WI38 (cell line): ENCODE results near the gene BMP4.
A peak's percentile ranks its signal among the peaks of the same experiment; 100 is the strongest.

ENCODE experiments used
- H3K4me3 ChIP-seq: 2 replicates; pipeline ENCODE4 v1.5.1; 2011; ENCODE audit warnings: low read depth, mild to moderate bottlenecking, control low read depth, low read length
- CTCF ChIP-seq: IDR thresholded peaks from 2 replicates; pipeline ENCODE4 v1.5.1; 2012; ENCODE audit warnings: low read depth, mild to moderate bottlenecking, control low read depth, low read length

The BMP4 gene

DNA sequence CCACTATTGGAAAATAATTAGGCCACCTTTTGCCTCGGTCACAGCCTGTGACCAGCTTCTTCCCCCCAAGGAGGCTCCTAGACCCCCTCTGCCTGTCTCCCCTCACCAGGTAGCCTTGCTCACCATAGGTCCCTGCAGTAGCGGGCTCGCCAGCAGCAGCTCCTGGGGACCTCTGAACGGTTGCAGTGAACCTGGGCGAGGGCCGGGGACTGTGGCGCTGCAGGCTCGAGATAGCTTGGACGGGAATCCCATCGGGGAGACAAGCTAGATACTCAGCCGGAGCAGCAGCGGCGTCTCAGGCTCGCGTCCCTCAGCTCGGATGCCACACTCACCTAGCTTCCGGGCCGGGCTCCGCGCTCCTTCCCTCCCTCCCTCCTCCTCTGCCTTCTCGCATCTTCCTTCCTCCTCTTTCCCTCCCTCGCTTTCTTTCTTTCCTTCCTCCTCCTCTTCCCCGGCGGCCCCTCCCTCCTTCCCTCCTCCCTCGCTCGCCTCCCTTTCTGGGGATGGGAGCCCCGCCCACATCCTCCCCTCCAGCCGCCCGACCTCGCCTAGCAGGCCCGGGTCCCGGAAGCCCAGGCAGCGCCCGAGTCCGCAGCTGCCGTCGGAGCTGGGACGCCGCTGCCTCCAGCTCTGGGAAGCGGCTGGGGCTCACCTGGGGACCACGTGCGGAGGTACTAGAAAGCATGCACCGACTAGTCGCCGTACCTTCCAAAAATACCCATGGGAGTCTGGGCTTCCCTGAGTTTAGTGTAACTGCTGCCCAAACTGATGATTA, at the start of gene BMP4:
Gene BMP4, minus strand, starts transcription at position 399 of the 775 bp plus-strand sequence. CDS start 4,603 bp downstream, outside the sequence.
- H3K4me3 ChIP-seq = peak within 1 kb of the TSS; percentile 80

GRCh38 chr14:54003064-54003463, 46.4 kb upstream of the BMP4 start:
- no peak for TF ChIP-seq CTCF
- no peak overlapping the region for H3K4me3 ChIP-seq

More for the DNA sequence above, at the start of gene BMP4:
- TF ChIP-seq CTCF = no peak

GRCh38 chr14:54002653-54003052, 46.0 kb upstream of the BMP4 start:
- no peak for TF ChIP-seq CTCF
- H3K4me3 ChIP-seq = no peak overlapping the region

DNA sequence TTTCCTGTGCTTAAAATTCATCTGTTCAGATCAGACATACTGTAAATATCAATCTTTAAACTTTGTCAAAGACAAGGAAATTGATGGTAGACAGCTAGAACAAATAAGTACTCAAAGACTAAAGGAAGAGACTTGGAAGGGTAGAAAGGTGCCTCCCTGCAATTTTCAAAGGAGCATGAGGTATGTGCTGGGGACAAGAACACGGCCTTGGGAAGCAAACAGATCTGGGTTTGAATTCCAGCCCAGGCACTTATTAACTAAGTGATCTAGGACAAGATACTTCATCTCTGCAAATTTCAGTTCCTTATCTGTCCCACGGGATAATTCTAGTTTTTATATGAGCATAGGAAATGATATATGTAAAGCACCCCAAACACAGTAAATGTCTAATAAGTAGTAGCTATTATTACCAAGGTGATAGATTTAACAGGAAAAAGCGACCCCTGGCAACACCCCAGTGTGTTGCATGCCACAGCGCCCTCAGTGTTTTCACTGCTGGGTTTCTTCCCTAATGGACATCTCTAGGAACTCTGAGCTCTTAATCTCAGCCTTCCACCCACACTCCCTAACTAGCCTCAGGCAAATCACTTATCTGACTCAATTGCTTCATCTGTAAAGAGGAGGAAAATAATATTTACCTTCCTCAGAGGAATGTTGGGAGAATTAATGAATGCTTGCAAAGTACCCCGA, 44.7 kb upstream of the BMP4 start:
- H3K4me3 ChIP-seq = no peak overlapping the region
- no peak for TF ChIP-seq CTCF

DNA sequence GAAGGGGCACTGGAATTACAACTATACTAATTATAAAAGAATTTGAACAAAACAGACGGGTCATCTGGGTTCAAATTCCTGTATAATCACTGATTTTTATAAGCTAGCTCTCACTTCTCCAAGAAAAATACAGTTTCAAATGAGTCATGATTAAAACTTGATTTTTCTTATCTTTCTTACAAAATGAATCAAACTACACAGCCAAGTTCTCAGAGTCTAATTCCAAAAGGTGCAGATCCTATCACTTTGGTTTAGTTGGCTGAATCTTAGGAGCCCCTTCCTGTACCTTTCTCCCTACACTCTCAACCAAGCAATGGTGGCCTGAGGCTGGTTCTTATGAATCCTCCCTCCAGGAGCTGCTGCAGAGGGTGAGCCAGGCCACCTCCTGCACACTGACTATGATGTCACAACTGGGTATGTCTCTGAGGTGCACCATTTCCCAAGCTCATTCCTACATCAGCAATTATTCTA, 43.8 kb upstream of the BMP4 start:
- no peak overlapping the region for H3K4me3 ChIP-seq
- no peak for TF ChIP-seq CTCF

- TF ChIP-seq CTCF = no peak
- no peak overlapping the region for H3K4me3 ChIP-seq
Observed at GRCh38 chr14:53999061-53999488, 42.5 kb upstream of the BMP4 start.

- no peak overlapping the region for H3K4me3 ChIP-seq
- TF ChIP-seq CTCF = no peak
Observed at GRCh38 chr14:53996041-53996440, 39.4 kb upstream of the BMP4 start.
